ENCODE results near the gene WIPF1.

DNA sequence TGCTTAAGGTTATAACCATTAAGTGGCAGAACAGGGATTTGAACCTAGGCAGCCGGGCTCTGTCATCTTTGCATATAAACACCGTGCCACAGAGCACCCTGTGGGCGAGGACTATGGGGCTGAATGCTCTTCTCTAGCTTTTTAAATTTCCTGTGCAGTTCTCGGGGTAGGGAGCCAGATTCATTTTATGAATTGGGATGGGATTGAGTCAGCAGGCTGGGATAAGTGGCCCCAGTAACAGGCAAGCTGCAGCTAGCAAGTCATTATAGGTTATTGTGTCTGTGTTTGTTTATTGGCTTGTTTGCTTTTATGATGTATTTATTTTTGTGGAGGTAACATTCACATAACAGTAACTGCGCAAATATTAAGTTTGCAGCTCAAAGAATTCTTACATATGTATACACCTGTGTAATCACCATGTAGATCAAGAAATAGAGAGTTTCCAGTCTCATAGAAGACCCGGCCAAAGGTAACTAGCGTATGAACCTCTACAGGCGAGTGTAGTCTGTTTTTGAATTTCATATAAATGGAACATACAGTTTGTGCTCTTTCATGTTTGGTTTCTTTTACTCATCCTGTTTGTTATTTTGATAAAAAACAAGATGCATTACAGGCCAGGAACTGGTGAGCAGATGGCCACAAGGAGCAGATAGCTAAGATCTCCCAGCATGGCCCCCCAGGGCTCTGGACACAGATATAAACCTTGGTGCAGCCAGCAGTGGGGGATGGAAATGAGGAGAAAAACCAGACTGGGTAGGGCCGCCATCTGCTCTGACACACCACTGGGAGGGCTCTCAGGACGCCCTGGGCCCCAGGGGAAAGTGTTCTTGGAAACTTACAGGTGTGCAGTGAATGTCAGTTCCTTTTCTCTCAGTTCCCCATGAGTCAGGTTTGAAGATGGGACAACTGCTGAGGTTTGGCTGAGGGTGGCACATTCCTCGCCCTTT lies 61.6 kb downstream of the WIPF1 start:
- no peak for TF ChIP-seq FOS (IDR thresholded peaks at IDR 0.05; ENCODE audit: borderline replicate concordance, insufficient read depth, low read length)
- TF ChIP-seq, protein P1, sequence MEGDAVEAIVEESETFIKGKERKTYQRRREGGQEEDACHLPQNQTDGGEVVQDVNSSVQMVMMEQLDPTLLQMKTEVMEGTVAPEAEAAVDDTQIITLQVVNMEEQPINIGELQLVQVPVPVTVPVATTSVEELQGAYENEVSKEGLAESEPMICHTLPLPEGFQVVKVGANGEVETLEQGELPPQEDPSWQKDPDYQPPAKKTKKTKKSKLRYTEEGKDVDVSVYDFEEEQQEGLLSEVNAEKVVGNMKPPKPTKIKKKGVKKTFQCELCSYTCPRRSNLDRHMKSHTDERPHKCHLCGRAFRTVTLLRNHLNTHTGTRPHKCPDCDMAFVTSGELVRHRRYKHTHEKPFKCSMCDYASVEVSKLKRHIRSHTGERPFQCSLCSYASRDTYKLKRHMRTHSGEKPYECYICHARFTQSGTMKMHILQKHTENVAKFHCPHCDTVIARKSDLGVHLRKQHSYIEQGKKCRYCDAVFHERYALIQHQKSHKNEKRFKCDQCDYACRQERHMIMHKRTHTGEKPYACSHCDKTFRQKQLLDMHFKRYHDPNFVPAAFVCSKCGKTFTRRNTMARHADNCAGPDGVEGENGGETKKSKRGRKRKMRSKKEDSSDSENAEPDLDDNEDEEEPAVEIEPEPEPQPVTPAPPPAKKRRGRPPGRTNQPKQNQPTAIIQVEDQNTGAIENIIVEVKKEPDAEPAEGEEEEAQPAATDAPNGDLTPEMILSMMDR (IDR thresholded peaks at IDR 0.05; ENCODE audit: extremely low read depth in 1 of 2, insufficient read depth in 1 of 2, low read depth in 1 of 2, low read length in 2 of 2), result no peak
- TF ChIP-seq POLR2A (IDR thresholded peaks at IDR 0.05; ENCODE audit: low read depth, low read length), result no peak
- TF ChIP-seq EZH2 (IDR thresholded peaks at IDR 0.05; ENCODE audit: borderline replicate concordance, low read depth, low read length, severe bottlenecking), result no peak
- no peak for TF ChIP-seq MYC (IDR thresholded peaks at IDR 0.05; ENCODE audit: low read depth, low read length)
- no peak for TF ChIP-seq MAX (IDR thresholded peaks at IDR 0.05; ENCODE audit: insufficient read depth, insufficient read length)
- TF ChIP-seq POLR2AphosphoS5 (IDR thresholded peaks at IDR 0.05; ENCODE audit: insufficient read depth, low read depth, low read length), result no peak

Data from endothelial cell of umbilical vein (primary cell).